Activated CD8-positive, alpha-beta memory T cell treated with anti-CD3 and anti-CD28 coated beads, Interleukin-2, amount 50 U/mL, for 24 hours (primary cell): ENCODE data around the gene RFFL.
"Not testable (repeated sequence)": the region's sequence is repeated elsewhere in the genome, so short reads cannot be mapped to it uniquely, and the experiment has no call there.

Experiments used
- DNase-seq: peaks from one replicate; pipeline ENCODE4 v3.0.0-alpha.2; 2020; ENCODE audit errors: extremely low read depth

RFFL gene, protein sequence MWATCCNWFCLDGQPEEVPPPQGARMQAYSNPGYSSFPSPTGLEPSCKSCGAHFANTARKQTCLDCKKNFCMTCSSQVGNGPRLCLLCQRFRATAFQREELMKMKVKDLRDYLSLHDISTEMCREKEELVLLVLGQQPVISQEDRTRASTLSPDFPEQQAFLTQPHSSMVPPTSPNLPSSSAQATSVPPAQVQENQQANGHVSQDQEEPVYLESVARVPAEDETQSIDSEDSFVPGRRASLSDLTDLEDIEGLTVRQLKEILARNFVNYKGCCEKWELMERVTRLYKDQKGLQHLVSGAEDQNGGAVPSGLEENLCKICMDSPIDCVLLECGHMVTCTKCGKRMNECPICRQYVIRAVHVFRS

DNA sequence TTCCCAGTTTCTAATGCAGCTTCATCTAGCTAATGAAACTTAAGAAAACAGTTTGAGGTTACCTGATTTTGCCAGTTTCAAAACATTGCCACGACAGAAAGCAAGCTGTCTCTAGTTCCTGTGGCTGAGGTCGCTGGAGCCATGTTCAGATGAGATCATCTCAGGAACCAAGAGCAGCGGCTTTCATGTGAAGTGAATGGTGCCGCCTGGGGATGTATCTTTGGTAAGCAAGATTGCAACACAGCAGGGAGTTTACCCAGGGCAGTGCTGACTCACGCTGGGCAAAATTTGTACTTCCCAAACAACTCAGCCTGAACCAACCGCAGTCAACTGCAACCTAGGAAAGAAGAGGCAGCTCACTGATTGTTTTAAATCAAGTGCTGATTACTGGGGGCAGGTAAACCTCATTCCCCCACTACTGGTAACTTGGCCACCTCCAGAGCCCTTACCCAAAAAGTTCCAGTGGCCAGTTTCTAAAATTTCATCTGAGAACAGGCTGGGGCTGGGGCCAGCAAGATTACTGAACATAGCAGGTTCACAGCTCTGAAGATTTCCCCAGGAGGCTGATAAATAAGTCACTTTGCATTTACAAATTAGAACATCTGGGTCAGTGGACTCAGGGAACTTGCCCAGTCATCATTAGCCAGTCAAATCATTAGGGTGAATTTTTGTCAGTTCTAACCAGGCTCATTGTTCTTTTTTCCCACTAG, at the start of gene RFFL:
TSS of gene RFFL (minus strand) at position 194 of the 710 bp plus-strand sequence. CDS start 37,154 bp downstream, outside the sequence.
- DNase-seq: peak; percentile 83

- not testable (repeated sequence) for DNase-seq
Observed at GRCh38 chr17:35110791-35111190, 47.3 kb upstream of the RFFL start.

- DNase-seq: no peak
Observed at GRCh38 chr17:35104844-35105450, 41.4 kb upstream of the RFFL start.

- DNase-seq: no peak
Observed at GRCh38 chr17:35103271-35103670, 39.8 kb upstream of the RFFL start.

- no peak for DNase-seq
Observed at GRCh38 chr17:35101725-35102124, 38.2 kb upstream of the RFFL start.

DNA sequence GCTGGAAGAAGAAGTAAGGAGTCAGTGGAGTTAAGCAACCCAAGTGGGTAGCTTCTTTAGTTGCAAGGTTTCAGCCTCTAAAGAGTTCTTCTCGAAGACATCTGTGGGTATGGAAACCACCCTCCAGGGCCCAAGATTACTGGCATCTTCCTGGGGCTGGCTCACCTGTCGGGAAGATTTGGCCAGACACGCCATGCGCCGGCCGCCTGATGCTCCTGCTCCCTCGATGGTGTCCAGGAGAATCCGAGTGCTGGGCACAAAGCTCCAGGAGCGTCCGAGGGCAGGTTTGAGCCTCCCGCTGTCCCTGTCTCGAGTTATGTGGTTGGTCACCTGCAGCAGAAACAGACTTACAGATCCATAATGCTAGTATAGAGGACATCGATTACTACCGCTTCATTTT, 37.5 kb upstream of the RFFL start:
- DNase-seq: no peak

DNA sequence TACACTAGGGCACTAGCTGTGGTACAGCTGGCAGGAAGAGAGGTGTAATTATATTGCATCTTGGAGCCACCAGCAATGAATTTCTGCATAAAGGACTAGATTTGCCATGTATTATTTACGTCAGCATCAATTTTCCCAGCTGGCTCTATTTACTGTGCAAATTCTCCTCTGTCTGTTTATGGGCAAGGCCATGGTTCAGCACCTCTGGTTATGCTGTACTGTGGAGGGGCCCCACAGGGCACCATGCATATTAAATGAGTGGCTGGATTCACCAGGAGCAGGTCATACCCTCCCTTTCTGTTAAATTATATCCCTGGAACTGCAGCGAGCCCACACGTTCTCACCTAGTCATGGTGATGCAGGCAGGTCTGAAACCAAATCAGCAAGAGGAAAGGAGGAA, 36.4 kb upstream of the RFFL start:
- no peak for DNase-seq

DNA sequence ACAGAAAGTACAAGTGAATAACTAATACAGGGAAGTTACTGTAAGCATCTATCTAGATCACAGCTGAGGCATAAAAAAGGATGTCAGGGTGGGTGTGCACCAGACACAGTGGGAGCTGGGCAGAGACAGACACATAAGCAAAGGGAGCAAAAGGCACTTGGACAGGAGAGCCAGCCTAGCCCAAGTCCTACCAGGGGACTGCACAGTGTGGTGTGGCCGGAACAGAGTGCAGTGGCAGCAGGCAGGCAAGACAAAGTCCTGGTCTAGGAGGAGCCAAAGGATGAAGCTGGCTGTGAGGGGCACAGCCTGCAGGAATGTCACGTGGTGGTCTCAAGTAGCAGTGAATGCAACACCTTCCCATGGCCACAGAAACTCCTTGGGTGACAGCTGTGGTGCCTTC, 34.3 kb upstream of the RFFL start:
- no peak for DNase-seq

DNA sequence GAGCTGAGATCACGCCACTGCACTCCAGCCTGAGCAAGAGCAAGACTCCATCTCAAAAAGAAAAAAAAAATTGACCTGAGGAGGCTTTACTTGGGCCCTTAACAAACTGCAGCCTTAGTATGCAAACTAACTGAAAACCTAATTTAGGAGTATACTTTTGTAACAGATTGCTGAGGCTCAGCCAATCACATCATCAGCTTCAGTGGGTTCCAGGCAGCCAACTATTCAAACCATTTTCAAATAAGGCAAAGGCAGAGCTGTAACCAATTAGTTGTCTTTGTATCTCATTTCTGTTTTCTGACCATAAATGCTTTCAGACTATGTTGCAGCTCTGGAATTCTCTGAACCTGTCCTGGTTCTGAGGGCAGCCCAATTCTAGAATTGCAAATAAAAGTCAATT, 32.2 kb upstream of the RFFL start:
- DNase-seq: no peak

- DNase-seq: no peak
Observed at GRCh38 chr17:35094902-35095301, 31.4 kb upstream of the RFFL start.

GRCh38 chr17:35090707-35091106, 27.2 kb upstream of the RFFL start:
- not testable (repeated sequence) for DNase-seq

- DNase-seq: no peak
Observed at GRCh38 chr17:35089586-35090296, 26.2 kb upstream of the RFFL start.

DNA sequence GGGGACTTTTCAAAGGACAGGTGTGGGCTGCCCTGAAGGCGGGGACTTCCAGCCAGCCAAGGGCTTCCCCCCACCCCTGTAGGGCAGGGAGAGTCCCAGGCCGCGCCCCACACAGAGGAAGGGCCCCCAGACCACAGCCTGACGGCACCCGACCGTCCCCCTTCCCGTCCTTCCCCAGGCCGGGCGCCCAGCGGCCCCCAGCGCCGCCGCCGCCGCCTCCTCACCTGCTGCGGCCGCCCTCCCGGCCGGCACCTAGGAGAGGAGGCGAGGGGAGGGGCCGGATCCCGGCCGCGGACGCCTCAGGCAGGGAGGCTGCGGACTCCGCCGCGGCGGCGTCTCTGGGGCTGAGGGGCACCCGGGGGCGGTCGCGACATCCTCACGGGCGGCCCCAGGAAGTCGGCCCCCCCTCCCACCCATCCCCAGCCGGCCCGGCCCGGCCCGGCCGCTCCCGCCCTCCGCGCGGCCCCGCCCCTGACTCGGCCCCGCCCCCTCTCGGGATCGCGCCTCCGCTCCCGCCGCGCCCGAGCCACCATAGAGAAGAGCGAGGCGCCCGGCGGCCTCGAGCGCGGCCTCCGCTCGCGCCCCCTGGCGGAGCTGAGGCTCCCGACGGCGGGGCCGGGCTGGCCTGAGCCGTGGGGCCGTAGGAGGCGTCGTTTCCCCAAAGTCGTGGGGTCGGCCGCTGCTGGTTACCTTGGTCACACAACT, 25.5 kb upstream of the RFFL start:
- peak; percentile 59 for DNase-seq

GRCh38 chr17:35088356-35088880, 24.9 kb upstream of the RFFL start:
- DNase-seq: no peak

DNA sequence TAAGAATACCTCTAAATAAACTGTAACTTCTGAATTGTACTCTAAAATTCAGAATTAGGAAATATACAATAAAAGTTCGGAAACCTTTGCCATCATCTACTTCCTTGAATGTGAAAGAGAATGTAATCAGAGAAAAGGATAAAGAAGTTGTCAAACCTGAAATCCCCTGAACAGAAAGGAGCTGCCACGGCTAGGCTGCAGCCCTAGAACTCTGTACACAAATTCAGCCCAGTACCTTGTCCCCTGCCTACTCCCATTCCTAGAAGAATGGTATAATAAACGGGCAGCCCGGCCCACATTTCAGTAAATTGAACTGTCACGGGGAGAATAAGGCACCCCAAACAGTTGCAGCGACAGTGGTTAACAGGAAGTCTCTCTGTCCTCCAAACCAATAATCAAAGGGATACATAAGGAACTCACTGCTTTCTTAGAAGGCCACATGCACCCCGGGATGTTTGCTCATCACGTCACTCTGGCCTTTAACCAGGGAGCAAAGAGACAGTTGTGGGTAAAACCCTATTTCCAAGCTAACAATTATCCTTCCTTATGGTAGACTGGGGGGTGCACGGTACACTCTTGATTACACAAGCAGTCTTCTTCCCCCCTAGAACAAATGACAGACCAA, 24.3 kb upstream of the RFFL start:
- DNase-seq: no peak

DNA sequence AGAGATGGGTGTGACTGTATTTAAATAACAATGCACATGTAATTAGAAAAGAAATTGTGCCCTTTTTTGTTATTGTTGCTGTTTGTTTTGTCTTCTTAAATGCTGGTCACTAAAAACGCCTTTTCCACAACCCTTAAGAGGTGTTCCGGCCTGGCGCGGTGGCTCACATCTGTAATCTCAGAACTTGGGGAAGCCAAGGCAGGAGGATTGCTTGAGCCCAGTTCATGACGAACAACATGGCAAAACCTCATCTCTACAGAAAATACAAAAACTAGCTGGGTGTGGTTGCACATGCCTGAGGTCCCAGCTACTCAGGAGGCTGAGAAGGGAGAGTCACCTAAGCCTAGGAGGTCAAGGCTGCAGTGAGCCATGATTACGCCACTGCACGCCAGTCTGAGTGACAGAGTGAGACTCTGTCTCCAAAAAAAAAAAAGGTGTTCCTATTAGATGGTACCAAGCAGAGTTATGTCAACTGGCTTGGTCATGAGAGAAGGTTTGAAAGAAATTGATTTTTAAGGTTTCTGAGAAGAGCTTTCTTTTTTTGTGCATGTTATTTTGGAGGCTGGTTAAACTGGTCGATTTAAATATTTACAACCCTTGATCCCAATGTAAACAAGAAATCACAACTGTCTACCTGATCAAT, 23.5 kb upstream of the RFFL start:
- no peak for DNase-seq

DNA sequence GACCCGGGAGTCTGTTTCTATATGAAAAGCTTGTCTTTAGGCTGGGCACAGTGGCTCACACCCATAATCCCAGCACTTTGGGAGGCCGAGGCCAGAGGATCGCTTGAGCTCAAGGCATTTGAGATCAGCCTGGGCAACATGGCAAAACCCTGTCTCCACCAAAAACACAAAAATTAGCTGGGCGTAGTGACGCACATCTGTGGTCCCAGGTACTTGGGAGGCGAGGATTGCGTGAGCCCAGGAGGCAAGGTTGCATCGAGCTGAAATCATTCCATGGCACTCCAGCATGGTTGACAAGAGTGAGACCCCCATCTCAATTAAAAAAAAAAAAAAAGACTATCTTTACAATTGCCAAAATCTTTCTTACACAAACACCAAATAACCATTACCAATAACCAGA, 22.7 kb upstream of the RFFL start:
- DNase-seq: no peak

DNA sequence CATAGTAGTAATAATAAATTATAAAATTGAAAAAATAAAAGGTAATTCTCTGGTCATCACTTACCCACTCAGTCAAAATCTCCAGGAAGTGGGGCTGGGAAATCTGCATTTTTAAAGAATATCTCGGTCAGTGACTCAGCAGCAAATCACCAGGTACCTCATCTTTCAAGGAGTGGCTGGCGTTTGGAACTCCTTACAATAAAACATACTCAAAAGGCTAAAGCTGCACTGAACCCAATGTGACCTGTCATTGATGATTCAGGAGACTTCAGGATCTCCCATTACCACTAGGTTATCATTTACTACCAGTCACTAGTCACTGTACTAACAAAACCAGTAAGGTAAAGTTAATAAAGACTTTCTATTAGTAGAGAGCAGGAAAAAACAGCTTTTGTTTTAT, 21.5 kb upstream of the RFFL start:
- DNase-seq: no peak

- DNase-seq: no peak
Observed at GRCh38 chr17:35083071-35083470, 19.6 kb upstream of the RFFL start.

DNA sequence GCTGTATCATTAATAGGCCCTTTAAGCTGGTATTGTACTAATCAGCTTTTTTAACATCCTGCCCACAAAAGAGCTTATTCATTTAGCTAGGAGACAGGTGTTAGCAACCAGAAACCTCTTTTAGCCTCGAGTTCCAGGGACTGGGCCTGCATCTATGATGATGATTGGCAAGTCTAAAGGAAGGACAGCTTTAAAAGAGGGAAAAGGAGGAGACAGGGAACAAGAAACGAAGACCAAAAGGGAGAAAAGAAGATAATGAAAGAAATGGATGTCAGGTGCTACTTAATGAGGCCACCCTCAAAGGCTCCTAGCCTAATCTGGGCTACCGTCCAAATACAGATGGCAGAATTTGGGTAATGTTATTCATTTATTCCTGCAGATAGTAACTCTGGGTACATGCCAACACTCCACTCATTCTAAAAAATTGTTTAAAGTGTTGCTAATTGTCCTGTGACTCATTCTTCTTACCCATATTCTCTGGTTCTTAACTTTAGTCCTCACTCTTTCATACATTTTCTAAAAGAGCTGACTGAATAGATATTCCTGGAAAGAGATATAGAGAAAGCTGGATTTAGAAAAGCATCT, 18.7 kb upstream of the RFFL start:
- no peak for DNase-seq
